ENCODE data around the gene DPH1.

DNA sequence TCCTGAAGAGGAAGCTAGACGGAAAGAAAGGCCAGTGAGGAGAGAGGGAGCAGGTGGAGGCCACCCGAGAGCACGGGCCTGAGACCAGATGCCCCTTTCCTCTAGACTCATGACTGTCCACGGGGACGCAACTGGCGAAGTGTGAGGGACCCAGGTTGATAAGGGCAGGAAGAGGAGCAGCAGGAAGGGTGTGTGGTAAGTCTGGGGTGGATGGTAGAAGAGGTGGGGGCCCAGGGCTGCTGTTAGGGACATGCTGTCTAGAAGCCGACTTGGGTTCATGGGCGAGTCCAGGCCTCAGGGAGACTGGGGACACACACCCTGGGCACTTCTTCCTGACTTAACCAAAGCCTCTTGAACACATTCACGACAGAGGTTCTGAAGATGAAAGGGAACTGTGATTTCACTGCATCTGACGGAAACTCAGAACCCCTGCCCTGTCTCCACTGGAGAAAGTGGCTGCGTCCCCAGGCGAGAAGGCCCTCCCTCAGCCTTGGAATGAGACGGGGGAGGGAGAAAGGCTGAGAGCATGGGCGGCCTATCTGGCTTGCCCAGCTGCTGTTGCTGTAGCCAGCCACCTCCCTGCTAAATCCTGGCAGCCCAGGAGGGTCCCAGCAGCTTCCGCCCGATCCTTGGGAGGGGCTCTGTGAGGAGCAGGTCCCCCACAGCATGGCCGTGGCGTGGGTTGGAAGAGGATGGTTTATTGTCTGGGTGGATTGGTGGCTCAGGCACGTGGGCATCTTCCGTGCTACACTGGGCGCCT lies 30.9 kb downstream of the DPH1 start:
- no peak for TF ChIP-seq TAF1 (IDR thresholded peaks at IDR 0.05; ENCODE audit: borderline replicate concordance, low read depth, low read length)
- no peak for TF ChIP-seq SIN3A (IDR thresholded peaks at IDR 0.05; ENCODE audit: borderline replicate concordance, low read depth, low read length)
- TF ChIP-seq CTCF (IDR thresholded peaks at IDR 0.05): no peak
- no peak for TF ChIP-seq RAD21 (IDR thresholded peaks at IDR 0.05; ENCODE audit: low read length)
- TF ChIP-seq POLR2AphosphoS5 (IDR thresholded peaks at IDR 0.05; ENCODE audit: low read depth, low read length): no peak
- TF ChIP-seq USF2 (IDR thresholded peaks at IDR 0.05; ENCODE audit: borderline replicate concordance, low read depth, low read length): no peak
- TF ChIP-seq, protein P1, sequence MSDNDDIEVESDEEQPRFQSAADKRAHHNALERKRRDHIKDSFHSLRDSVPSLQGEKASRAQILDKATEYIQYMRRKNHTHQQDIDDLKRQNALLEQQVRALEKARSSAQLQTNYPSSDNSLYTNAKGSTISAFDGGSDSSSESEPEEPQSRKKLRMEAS (IDR thresholded peaks at IDR 0.05; ENCODE audit: low read depth): no peak
- TF ChIP-seq MXI1 (IDR thresholded peaks at IDR 0.05; ENCODE audit: low read depth, low read length): no peak
- TF ChIP-seq RFX5 (IDR thresholded peaks at IDR 0.05; ENCODE audit: low read length): no peak
- no peak for TF ChIP-seq RCOR1 (IDR thresholded peaks at IDR 0.05; ENCODE audit: low read length)
- TF ChIP-seq FOXJ3 (CRISPR knock-in tag; IDR thresholded peaks at IDR 0.05): no peak
- TF ChIP-seq TCF12 (IDR thresholded peaks at IDR 0.05): no peak
- TF ChIP-seq EP300 (IDR thresholded peaks at IDR 0.05; ENCODE audit: borderline replicate concordance in 1 of 2, low read depth in 1 of 2, low read length in 1 of 2): no peak
- TF ChIP-seq ELF1 (IDR thresholded peaks at IDR 0.05): no peak

Measured in SK-N-SH (cell line).